SK-N-SH (cell line): ENCODE measurements around the gene FAM240A. TPM values are rescaled to one million over a fixed set of nuclear protein-coding genes. Genes with fewer than 3 reads are reported as not detected.
A peak's percentile ranks its signal among the peaks of the same experiment; 100 is the strongest.

Source experiments
- CTCF ChIA-PET: fragments of 300-600, 350-600 bp; formaldehyde crosslinking; extraction: SDS; loops from one replicate; lab custom pipeline; 2021; lab: Yijun Ruan, JAX
- POLR2A ChIA-PET: fragments of 350-600 bp; sonication (Branson Sonifier 250); formaldehyde crosslinking; extraction: SDS; loops from one replicate; lab custom pipeline; 2020; ENCODE audit warnings: antibody characterized with exemption, inconsistent platforms; lab: Yijun Ruan, JAX
- DNase-seq: peaks from one replicate; pipeline ENCODE4 v3.0.0; 2012
- H2AFZ ChIP-seq: fragments of 200-600 bp; sonication (generic); 2 replicates; pipeline ENCODE4 v1.8.1; 2016; ENCODE audit warnings: antibody characterized with exemption, mild to moderate bottlenecking, low read depth
- H3F3A ChIP-seq: fragments of 200-600 bp; sonication (generic); replicated peaks from 2 replicates; pipeline ENCODE3; 2016; ENCODE audit warnings: antibody characterized with exemption, mild to moderate bottlenecking; ENCODE audit not compliant: insufficient read depth
- H3K27ac ChIP-seq, 2 experiments: fragments of 200-500 bp in 1 of 2; fragments of 200-600 bp in 1 of 2; sonication (Bioruptor generic) in 1 of 2; sonication (generic), shearing (Covaris generic) in 1 of 2; 2 replicates each; pipeline versions ENCODE4 v1.5.1 to v1.6.1; 2014 to 2016; ENCODE audit warnings: low read depth in 2 of 2, inconsistent platforms in 1 of 2, low read length in 1 of 2, mild to moderate bottlenecking in 1 of 2, mixed read lengths in 1 of 2
- H3K27me3 ChIP-seq: fragments of 200-600 bp; sonication (generic), shearing (Covaris generic); 2 replicates; pipeline ENCODE4 v1.6.1; 2016; ENCODE audit warnings: mixed run types; ENCODE audit not compliant: insufficient read depth
- H3K36me3 ChIP-seq, 2 experiments: fragments of 200-500 bp in 1 of 2; fragments of 200-600 bp in 1 of 2; sonication (Bioruptor generic) in 1 of 2; sonication (generic) in 1 of 2; replicated peaks in 1 of 2; 2 replicates each; pipeline versions ENCODE3 to v1.5.1; 2014 to 2016; ENCODE audit warnings: low read length in 1 of 2, mild to moderate bottlenecking in 1 of 2; ENCODE audit not compliant: insufficient read depth in 2 of 2, control insufficient read depth in 1 of 2
- H3K4me1 ChIP-seq, 2 experiments: fragments of 200-500 bp in 1 of 2; fragments of 200-600 bp in 1 of 2; sonication (Bioruptor generic) in 1 of 2; sonication (generic), shearing (Covaris generic) in 1 of 2; 2 replicates each; pipeline versions ENCODE4 v1.5.1 to v1.6.1; 2014 to 2016; ENCODE audit warnings: low read depth in 1 of 2, low read length in 1 of 2, mixed run types in 1 of 2; ENCODE audit not compliant: insufficient read depth in 2 of 2, control insufficient read depth in 1 of 2
- H3K4me2 ChIP-seq: fragments of 200-600 bp; sonication (generic), shearing (Covaris generic); 2 replicates; pipeline ENCODE4 v1.6.1; 2017; ENCODE audit warnings: mixed run types
- H3K4me3 ChIP-seq, 2 experiments: fragments of 200-500 bp in 1 of 2; fragments of 200-600 bp in 1 of 2; sonication (Bioruptor generic) in 1 of 2; sonication (generic), shearing (Covaris generic) in 1 of 2; 2 replicates each; pipeline versions ENCODE4 v1.5.1 to v1.8.1; 2014 to 2016; ENCODE audit warnings: low read depth in 2 of 2, inconsistent platforms in 1 of 2, low read length in 1 of 2, mild to moderate bottlenecking in 1 of 2, mixed read lengths in 1 of 2, moderate library complexity in 1 of 2
- H3K79me2 ChIP-seq: fragments of 200-600 bp; sonication (generic); 2 replicates; pipeline ENCODE4 v1.8.1; 2017; ENCODE audit warnings: mild to moderate bottlenecking; ENCODE audit not compliant: insufficient read depth
- H3K9ac ChIP-seq: fragments of 200-600 bp; sonication (generic); 2 replicates; pipeline ENCODE4 v1.6.1; 2017; ENCODE audit warnings: mixed run types
- H3K9me2 ChIP-seq: fragments of 200-600 bp; sonication (generic); 2 replicates; pipeline ENCODE4 v1.6.1; 2017; ENCODE audit warnings: mixed run types
- H3K9me3 ChIP-seq: fragments of 200-600 bp; sonication (generic); 2 replicates; pipeline ENCODE4 v1.6.1; 2017; ENCODE audit warnings: mixed run types, mild to moderate bottlenecking, moderate library complexity
- H4K20me1 ChIP-seq: fragments of 200-600 bp; sonication (generic); 2 replicates; pipeline ENCODE4 v1.6.1; 2017; ENCODE audit warnings: mild to moderate bottlenecking, mixed run types; ENCODE audit not compliant: insufficient read depth
- CHD2 ChIP-seq: fragments of 150-350 bp; IDR thresholded peaks from 2 replicates; pipeline ENCODE4 v1.6.1; 2018; ENCODE audit warnings: low read length; ENCODE audit not compliant: partially characterized antibody
- EP300 ChIP-seq, 2 experiments: IDR thresholded peaks; 2 replicates each; pipeline versions ENCODE4 v1.4.0 to v1.6.1; 2012; ENCODE audit warnings: borderline replicate concordance in 1 of 2, low read depth in 1 of 2, low read length in 1 of 2
- GABPA ChIP-seq: IDR thresholded peaks from 2 replicates; pipeline ENCODE4 v1.4.0; 2012; ENCODE audit warnings: low read depth, mild to moderate bottlenecking
- MEF2A ChIP-seq: IDR thresholded peaks from 2 replicates; pipeline ENCODE4 v1.4.0; 2012; ENCODE audit warnings: low read depth, borderline replicate concordance
- NRF1 ChIP-seq: IDR thresholded peaks from 2 replicates; pipeline ENCODE4 v1.6.1; 2012; ENCODE audit warnings: low read depth, mild to moderate bottlenecking, low read length
- RAD21 ChIP-seq: IDR thresholded peaks from 2 replicates; pipeline ENCODE4 v1.6.1; 2012; ENCODE audit warnings: mild to moderate bottlenecking, low read length
- RCOR1 ChIP-seq: fragments of 150-350 bp; IDR thresholded peaks from 2 replicates; pipeline ENCODE4 v1.6.1; 2017; ENCODE audit warnings: antibody characterized with exemption, low read length
- RFX5 ChIP-seq: IDR thresholded peaks from 2 replicates; pipeline ENCODE4 v1.6.1; 2012; ENCODE audit warnings: mild to moderate bottlenecking, improper control_type of control experiment, low read length
- RXRA ChIP-seq: IDR thresholded peaks from 2 replicates; pipeline ENCODE4 v1.4.0; 2012; ENCODE audit warnings: low read depth, mild to moderate bottlenecking, borderline replicate concordance
- SIN3A ChIP-seq: IDR thresholded peaks from 2 replicates; pipeline ENCODE4 v1.6.1; 2012; ENCODE audit warnings: low read depth, mild to moderate bottlenecking, low read length, moderate library complexity, borderline replicate concordance
- TEAD4 ChIP-seq: IDR thresholded peaks from 2 replicates; pipeline ENCODE4 v1.4.0; 2012; ENCODE audit warnings: mild to moderate bottlenecking, borderline replicate concordance; ENCODE audit not compliant: insufficient read depth
- YY1 ChIP-seq: IDR thresholded peaks from 2 replicates; pipeline ENCODE4 v1.4.0; 2012; ENCODE audit warnings: low read depth, mild to moderate bottlenecking
- WGBS: methylation state at CpG from one replicate; pipeline ENCODE4 v1.1.6; 2017; ENCODE audit warnings: low lambda C conversion rate; 5-methylcytosine and 5-hydroxymethylcytosine counted together
- polyA plus RNA-seq, 3 experiments: library from polyadenylated mRNA; depleted of rRNA; stranded (reverse); fragments of >200 nt; gene quantifications; 2 replicates each; pipeline ENCODE4 v1.2.3, GENCODE V29; 2012
- TF ChIP-seq, protein P1 (sequence below): fragments of 150-350 bp; IDR thresholded peaks from 2 replicates; pipeline ENCODE4 v1.6.1; 2017; ENCODE audit warnings: antibody characterized with exemption, low read length, low read depth, borderline replicate concordance
- TF ChIP-seq, protein P2 (sequence below): IDR thresholded peaks from 2 replicates; pipeline ENCODE4 v1.4.0; 2012; ENCODE audit warnings: low read depth, borderline replicate concordance
- TF ChIP-seq, protein P3 (sequence below): IDR thresholded peaks from 2 replicates; pipeline ENCODE4; 2012
- TF ChIP-seq, protein P4 (sequence below): fragments of 200-600 bp; sonication (generic); IDR thresholded peaks from 2 replicates; pipeline ENCODE4 v1.6.1; 2017; ENCODE audit warnings: antibody characterized with exemption, mild to moderate bottlenecking, moderate library complexity
- TF ChIP-seq, protein P5 (sequence below): IDR thresholded peaks from 2 replicates; pipeline ENCODE4 v1.4.0; 2012; ENCODE audit warnings: low read depth
- TF ChIP-seq, protein P6 (sequence below): IDR thresholded peaks from 2 replicates; pipeline ENCODE4 v1.6.1; 2012; ENCODE audit warnings: mild to moderate bottlenecking, low read depth, low read length, moderate library complexity
- TF ChIP-seq, protein P7 (sequence below): fragments of 150-350 bp; IDR thresholded peaks from 2 replicates; pipeline ENCODE4 v1.6.1; 2016; ENCODE audit warnings: mild to moderate bottlenecking, low read depth, low read length

FAM240A gene
- polyA plus RNA-seq, 1 of the 3 experiments (the other 2 are of a cell fraction): not detected

DNA sequence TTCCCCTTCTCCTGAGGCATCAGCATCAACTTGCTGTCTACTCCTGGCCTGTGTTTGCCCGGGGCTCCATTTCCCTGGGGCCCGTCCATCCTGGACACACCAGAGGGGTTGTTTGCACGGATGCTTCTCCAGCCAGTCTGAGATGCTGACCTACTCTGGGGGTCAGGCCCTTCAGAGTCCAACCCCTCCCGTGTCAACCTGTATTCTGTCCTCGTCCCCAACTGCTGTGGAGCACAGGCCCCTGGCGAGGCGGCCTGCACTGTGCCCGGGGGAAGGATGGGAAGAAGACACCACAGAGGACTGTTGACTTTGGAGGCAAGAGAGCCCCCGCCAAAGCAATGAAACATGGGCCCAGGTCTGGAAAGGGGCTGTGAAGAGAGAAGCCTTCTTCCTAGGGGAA lies 55.3 kb downstream of the FAM240A start:
- Histone ChIP-seq H3K27me3 (no peaks in the 10 kb centered on the region), H3K79me2 (no peaks in the 10 kb centered on the region), H3K9me3 (no peaks in the 10 kb centered on the region), H3F3A (no peaks in the 10 kb centered on the region), H3K4me1 (peaks cover 0 to 45% of the 10 kb centered on the region in 2 experiments; a peak in 1 of 4 replicates), H3K9me2 (no peaks in the 10 kb centered on the region), H3K4me3 (no peak overlapping the region), H3K36me3 (no peaks in the 10 kb centered on the region), H4K20me1 (no peaks in the 10 kb centered on the region), H3K4me2 (no peak overlapping the region), H2AFZ (no peak overlapping the region), H3K9ac (no peak overlapping the region), H3K27ac (no peak overlapping the region)
- CTCF ChIA-PET: interaction anchor here (5.1 kb wide), 1 partner anchor 179 kb away, joined by 54 read pairs; no protein-coding TSS in a partner anchor
- 54% methylated on average over 9 of the region's 9 CpGs for WGBS
- peak; percentile 4 for DNase-seq
- POLR2A ChIA-PET: no interaction called here
- no peak for TF ChIP-seq CHD2
- TF ChIP-seq, protein P1, sequence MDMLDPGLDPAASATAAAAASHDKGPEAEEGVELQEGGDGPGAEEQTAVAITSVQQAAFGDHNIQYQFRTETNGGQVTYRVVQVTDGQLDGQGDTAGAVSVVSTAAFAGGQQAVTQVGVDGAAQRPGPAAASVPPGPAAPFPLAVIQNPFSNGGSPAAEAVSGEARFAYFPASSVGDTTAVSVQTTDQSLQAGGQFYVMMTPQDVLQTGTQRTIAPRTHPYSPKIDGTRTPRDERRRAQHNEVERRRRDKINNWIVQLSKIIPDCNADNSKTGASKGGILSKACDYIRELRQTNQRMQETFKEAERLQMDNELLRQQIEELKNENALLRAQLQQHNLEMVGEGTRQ: no peak
- TF ChIP-seq, protein P2, sequence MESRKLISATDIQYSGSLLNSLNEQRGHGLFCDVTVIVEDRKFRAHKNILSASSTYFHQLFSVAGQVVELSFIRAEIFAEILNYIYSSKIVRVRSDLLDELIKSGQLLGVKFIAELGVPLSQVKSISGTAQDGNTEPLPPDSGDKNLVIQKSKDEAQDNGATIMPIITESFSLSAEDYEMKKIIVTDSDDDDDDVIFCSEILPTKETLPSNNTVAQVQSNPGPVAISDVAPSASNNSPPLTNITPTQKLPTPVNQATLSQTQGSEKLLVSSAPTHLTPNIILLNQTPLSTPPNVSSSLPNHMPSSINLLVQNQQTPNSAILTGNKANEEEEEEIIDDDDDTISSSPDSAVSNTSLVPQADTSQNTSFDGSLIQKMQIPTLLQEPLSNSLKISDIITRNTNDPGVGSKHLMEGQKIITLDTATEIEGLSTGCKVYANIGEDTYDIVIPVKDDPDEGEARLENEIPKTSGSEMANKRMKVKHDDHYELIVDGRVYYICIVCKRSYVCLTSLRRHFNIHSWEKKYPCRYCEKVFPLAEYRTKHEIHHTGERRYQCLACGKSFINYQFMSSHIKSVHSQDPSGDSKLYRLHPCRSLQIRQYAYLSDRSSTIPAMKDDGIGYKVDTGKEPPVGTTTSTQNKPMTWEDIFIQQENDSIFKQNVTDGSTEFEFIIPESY: no peak
- no peak for TF ChIP-seq RFX5
- no peak for TF ChIP-seq GABPA
- no peak for TF ChIP-seq NRF1
- TF ChIP-seq, protein P3, sequence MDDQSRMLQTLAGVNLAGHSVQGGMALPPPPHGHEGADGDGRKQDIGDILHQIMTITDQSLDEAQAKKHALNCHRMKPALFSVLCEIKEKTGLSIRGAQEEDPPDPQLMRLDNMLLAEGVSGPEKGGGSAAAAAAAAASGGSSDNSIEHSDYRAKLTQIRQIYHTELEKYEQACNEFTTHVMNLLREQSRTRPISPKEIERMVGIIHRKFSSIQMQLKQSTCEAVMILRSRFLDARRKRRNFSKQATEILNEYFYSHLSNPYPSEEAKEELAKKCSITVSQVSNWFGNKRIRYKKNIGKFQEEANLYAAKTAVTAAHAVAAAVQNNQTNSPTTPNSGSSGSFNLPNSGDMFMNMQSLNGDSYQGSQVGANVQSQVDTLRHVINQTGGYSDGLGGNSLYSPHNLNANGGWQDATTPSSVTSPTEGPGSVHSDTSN: no peak
- TF ChIP-seq, protein P4, sequence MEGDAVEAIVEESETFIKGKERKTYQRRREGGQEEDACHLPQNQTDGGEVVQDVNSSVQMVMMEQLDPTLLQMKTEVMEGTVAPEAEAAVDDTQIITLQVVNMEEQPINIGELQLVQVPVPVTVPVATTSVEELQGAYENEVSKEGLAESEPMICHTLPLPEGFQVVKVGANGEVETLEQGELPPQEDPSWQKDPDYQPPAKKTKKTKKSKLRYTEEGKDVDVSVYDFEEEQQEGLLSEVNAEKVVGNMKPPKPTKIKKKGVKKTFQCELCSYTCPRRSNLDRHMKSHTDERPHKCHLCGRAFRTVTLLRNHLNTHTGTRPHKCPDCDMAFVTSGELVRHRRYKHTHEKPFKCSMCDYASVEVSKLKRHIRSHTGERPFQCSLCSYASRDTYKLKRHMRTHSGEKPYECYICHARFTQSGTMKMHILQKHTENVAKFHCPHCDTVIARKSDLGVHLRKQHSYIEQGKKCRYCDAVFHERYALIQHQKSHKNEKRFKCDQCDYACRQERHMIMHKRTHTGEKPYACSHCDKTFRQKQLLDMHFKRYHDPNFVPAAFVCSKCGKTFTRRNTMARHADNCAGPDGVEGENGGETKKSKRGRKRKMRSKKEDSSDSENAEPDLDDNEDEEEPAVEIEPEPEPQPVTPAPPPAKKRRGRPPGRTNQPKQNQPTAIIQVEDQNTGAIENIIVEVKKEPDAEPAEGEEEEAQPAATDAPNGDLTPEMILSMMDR: no peak
- no peak for TF ChIP-seq YY1
- no peak for TF ChIP-seq RXRA
- no peak for TF ChIP-seq TEAD4
- TF ChIP-seq MEF2A: no peak
- TF ChIP-seq SIN3A: no peak
- TF ChIP-seq, protein P5, sequence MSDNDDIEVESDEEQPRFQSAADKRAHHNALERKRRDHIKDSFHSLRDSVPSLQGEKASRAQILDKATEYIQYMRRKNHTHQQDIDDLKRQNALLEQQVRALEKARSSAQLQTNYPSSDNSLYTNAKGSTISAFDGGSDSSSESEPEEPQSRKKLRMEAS: no peak
- no peak for TF ChIP-seq RAD21
- TF ChIP-seq EP300 (IDR thresholded peaks at IDR 0.05; ENCODE audit: borderline replicate concordance in 1 of 2, low read depth in 1 of 2, low read length in 1 of 2): no peak
- TF ChIP-seq, protein P6, sequence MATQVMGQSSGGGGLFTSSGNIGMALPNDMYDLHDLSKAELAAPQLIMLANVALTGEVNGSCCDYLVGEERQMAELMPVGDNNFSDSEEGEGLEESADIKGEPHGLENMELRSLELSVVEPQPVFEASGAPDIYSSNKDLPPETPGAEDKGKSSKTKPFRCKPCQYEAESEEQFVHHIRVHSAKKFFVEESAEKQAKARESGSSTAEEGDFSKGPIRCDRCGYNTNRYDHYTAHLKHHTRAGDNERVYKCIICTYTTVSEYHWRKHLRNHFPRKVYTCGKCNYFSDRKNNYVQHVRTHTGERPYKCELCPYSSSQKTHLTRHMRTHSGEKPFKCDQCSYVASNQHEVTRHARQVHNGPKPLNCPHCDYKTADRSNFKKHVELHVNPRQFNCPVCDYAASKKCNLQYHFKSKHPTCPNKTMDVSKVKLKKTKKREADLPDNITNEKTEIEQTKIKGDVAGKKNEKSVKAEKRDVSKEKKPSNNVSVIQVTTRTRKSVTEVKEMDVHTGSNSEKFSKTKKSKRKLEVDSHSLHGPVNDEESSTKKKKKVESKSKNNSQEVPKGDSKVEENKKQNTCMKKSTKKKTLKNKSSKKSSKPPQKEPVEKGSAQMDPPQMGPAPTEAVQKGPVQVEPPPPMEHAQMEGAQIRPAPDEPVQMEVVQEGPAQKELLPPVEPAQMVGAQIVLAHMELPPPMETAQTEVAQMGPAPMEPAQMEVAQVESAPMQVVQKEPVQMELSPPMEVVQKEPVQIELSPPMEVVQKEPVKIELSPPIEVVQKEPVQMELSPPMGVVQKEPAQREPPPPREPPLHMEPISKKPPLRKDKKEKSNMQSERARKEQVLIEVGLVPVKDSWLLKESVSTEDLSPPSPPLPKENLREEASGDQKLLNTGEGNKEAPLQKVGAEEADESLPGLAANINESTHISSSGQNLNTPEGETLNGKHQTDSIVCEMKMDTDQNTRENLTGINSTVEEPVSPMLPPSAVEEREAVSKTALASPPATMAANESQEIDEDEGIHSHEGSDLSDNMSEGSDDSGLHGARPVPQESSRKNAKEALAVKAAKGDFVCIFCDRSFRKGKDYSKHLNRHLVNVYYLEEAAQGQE: no peak
- no peak for TF ChIP-seq RCOR1
- TF ChIP-seq, protein P7, sequence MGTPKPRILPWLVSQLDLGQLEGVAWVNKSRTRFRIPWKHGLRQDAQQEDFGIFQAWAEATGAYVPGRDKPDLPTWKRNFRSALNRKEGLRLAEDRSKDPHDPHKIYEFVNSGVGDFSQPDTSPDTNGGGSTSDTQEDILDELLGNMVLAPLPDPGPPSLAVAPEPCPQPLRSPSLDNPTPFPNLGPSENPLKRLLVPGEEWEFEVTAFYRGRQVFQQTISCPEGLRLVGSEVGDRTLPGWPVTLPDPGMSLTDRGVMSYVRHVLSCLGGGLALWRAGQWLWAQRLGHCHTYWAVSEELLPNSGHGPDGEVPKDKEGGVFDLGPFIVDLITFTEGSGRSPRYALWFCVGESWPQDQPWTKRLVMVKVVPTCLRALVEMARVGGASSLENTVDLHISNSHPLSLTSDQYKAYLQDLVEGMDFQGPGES: no peak
